A673 (cell line): ENCODE measurements around the gene C1QB. TPM values are rescaled to one million over a fixed set of nuclear protein-coding genes. Genes with fewer than 3 reads are reported as not detected.
"Not testable (repeated sequence)": the region's sequence is repeated elsewhere in the genome, so short reads cannot be mapped to it uniquely, and the experiment has no call there.

Source experiments
- BruUV-seq: library from RNA; stranded (reverse); fragments of 400-500 nt; replicated peaks from 2 replicates; lab custom pipeline; 2021; lab: Mats Ljungman, UMichigan
- CTCF ChIA-PET: fragments of 300-600 bp; sonication (Branson Sonifier 250); formaldehyde crosslinking; loops from one replicate; lab custom pipeline; 2022; ENCODE audit warnings: antibody characterized with exemption; lab: Charles Lee
- POLR2A ChIA-PET: fragments of 300-600 bp; sonication (Branson Sonifier 250); formaldehyde crosslinking; loops from one replicate; lab custom pipeline; 2022; ENCODE audit warnings: antibody characterized with exemption; ENCODE audit not compliant: low non-redundant PET; lab: Charles Lee
- DNase-seq: peaks from one replicate; pipeline ENCODE4 v3.0.0-alpha.2; 2015; ENCODE audit warnings: low spot score
- H3K27ac ChIP-seq: fragments of 200-600 bp; sonication (generic); 2 replicates; pipeline ENCODE4 v1.5.1; 2016; ENCODE audit warnings: mixed run types, low read depth, mild to moderate bottlenecking, mixed read lengths, antibody characterized with exemption, low read length; ENCODE audit not compliant: poor library complexity, severe bottlenecking
- H3K27me3 ChIP-seq: fragments of 200-600 bp; sonication (generic); replicated peaks from 2 replicates; pipeline ENCODE4 v1.6.1; 2017; ENCODE audit warnings: mixed run types, low read depth, mild to moderate bottlenecking, mixed read lengths, antibody characterized with exemption, low read length; ENCODE audit not compliant: insufficient read depth, poor library complexity
- H3K36me3 ChIP-seq: fragments of 200-600 bp; sonication (generic); 2 replicates; pipeline ENCODE4 v1.6.1; 2016; ENCODE audit warnings: mixed run types, mild to moderate bottlenecking, mixed read lengths, antibody characterized with exemption, low read length; ENCODE audit not compliant: insufficient read depth, poor library complexity, severe bottlenecking
- H3K4me1 ChIP-seq: fragments of 200-600 bp; sonication (generic); 2 replicates; pipeline ENCODE4 v1.6.1; 2017; ENCODE audit warnings: mixed run types, mild to moderate bottlenecking, mixed read lengths, antibody characterized with exemption, low read length; ENCODE audit not compliant: insufficient read depth, poor library complexity, severe bottlenecking
- H3K4me3 ChIP-seq: fragments of 200-600 bp; sonication (generic); 2 replicates; pipeline ENCODE4 v1.5.1; 2016; ENCODE audit warnings: low read depth, mixed run types, mild to moderate bottlenecking, mixed read lengths, low read length; ENCODE audit not compliant: poor library complexity, severe bottlenecking
- H3K9me3 ChIP-seq: fragments of 200-600 bp; sonication (generic); 2 replicates; pipeline ENCODE4 v1.6.1; 2016; ENCODE audit warnings: mixed run types, low read depth, mild to moderate bottlenecking, mixed read lengths, antibody characterized with exemption, low read length; ENCODE audit not compliant: poor library complexity, severe bottlenecking
- CTCF ChIP-seq: fragments of 300-800, 200-600 bp; sonication (generic); conservative IDR thresholded peaks from 2 replicates; pipeline ENCODE4 v1.5.1; 2017; ENCODE audit warnings: low read depth, mild to moderate bottlenecking, antibody characterized with exemption, low read length, moderate library complexity, mixed read lengths
- EZH2 ChIP-seq: fragments of 200-600 bp; sonication (generic); IDR thresholded peaks from 2 replicates; pipeline ENCODE4 v1.6.1; 2017; ENCODE audit warnings: borderline replicate concordance, low read depth, mild to moderate bottlenecking, mixed read lengths, antibody characterized with exemption, low read length; ENCODE audit not compliant: poor library complexity, severe bottlenecking
- intact Hi-C: fragments of 100-400 bp; cut with micrococcal nuclease; formaldehyde crosslinking; loops from one replicate; pipeline ENCODE4 v1.10.0; 2022; ENCODE audit not compliant: unreplicated experiment
- total RNA-seq: library from RNA; stranded (reverse); gene quantifications from 2 replicates; pipeline ENCODE4 v1.2.3, GENCODE V29; 2021

C1QB gene
- total RNA-seq, 1 experiment from 2014 or later = not detected

GRCh38 chr1:22666412-22666811 is 13.4 kb downstream of the C1QB start:
- H3K9me3 ChIP-seq = no peaks in the 10 kb centered on the region
- intact Hi-C loops = no loop called here
- ChIA-PET CTCF (no interaction called here), POLR2A (no interaction called here)
- H3K36me3 ChIP-seq = no peaks in the 10 kb centered on the region
- TF ChIP-seq CTCF = no peak
- H3K4me1 ChIP-seq = no peaks in the 10 kb centered on the region
- no peak overlapping the region for H3K4me3 ChIP-seq
- no peaks in the 10 kb centered on the region for H3K27me3 ChIP-seq
- no TSS peak for BruUV-seq
- H3K27ac ChIP-seq = no peak overlapping the region
- DNase-seq = no peak

GRCh38 chr1:22668840-22669239 is 15.8 kb downstream of the C1QB start:
- intact Hi-C loops = not testable (repeated sequence)
- CTCF ChIA-PET = interaction anchor here (0.6 kb wide), 1 partner anchor 11 kb away, joined by 3 read pairs; no protein-coding TSS in a partner anchor

DNA sequence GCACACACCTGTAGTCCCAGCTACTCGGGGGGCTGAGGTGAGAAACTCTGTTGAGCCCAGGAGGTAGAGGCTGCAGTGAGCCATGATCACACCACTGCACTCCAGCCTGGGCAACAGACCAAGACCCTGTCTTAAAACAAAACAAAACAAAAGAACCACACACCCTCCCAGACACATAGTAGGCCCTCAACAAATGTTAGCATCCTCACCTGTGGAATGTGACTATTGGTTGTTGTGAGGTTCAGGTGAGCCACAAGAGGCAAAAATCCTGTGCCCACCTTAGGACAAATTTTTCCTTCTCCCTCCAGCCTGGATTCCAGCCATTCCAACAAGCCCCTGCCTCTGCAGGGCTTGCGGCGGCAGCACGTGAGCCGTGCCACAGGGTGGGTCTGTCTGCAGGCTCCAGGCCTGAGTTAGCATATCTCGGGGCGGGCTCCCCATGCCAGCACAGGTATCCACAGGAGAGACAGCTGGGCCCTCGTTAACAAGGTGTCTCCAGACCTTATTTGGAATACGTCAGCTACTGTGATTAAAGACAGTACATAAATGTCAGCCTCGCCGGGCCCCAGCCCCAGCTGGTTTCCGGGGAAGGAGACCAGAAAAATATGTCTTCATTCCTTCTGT is 17.4 kb downstream of the C1QB start:
- POLR2A ChIA-PET = no interaction called here
- Histone ChIP-seq H3K4me3 (no peak overlapping the region), H3K27me3 (no peaks in the 10 kb centered on the region), H3K36me3 (no peaks in the 10 kb centered on the region), H3K27ac (no peak overlapping the region), H3K9me3 (no peaks in the 10 kb centered on the region), H3K4me1 (no peaks in the 10 kb centered on the region)
- no peak for TF ChIP-seq EZH2
- intact Hi-C loops = loop anchor here (10.0 kb wide), 1 partner anchor 214 kb away; no protein-coding TSS in a partner anchor
- no peak for DNase-seq
- no TSS peak for BruUV-seq
- CTCF ChIA-PET = no interaction called here

More at GRCh38 chr1:22668840-22669239, 15.8 kb downstream of the C1QB start:
- H3K27me3 ChIP-seq, BruUV-seq, H3K4me1 ChIP-seq, H3K4me3 ChIP-seq, DNase-seq, H3K27ac ChIP-seq, H3K9me3 ChIP-seq, H3K36me3 ChIP-seq: not testable (repeated sequence)
- POLR2A ChIA-PET = interaction anchor here (0.6 kb wide), 1 partner anchor 787 kb away, joined by 4 read pairs; no protein-coding TSS in a partner anchor

GRCh38 chr1:22671999-22672398 is 19.0 kb downstream of the C1QB start:
- H3K36me3 ChIP-seq = no peaks in the 10 kb centered on the region
- POLR2A ChIA-PET = no interaction called here
- BruUV-seq = no TSS peak

More at GRCh38 chr1:22671999-22672398, 19.0 kb downstream of the C1QB start:
- H3K4me3 ChIP-seq = no peak overlapping the region
- H3K9me3 ChIP-seq = no peaks in the 10 kb centered on the region
- no peak for DNase-seq
- no peak overlapping the region for H3K27ac ChIP-seq
- intact Hi-C loops = loop anchor here (10.0 kb wide), 1 partner anchor 213 kb away; no protein-coding TSS in a partner anchor
- TF ChIP-seq EZH2 = no peak
- TF ChIP-seq CTCF = no peak
- H3K4me1 ChIP-seq = peaks cover 3% of the 10 kb centered on the region
- CTCF ChIA-PET = no interaction called here
- H3K27me3 ChIP-seq = no peaks in the 10 kb centered on the region
